HEK293 (cell line): ENCODE results near the gene TSHZ3.

Experiments used
- CTCF ChIA-PET: fragments of 350-600 bp; formaldehyde crosslinking; extraction: SDS; loops from one replicate; lab custom pipeline; 2021; ENCODE audit warnings: antibody characterized with exemption; lab: Yijun Ruan, JAX
- POLR2A ChIA-PET: fragments of 300-600 bp; formaldehyde crosslinking; extraction: SDS; loops from one replicate; lab custom pipeline; 2020; ENCODE audit warnings: antibody characterized with exemption, inconsistent platforms; lab: Yijun Ruan, JAX
- H3K27ac ChIP-seq: fragments of 200-500 bp; sonication (Bioruptor generic); 2 replicates; pipeline ENCODE4 v1.5.1; 2014; ENCODE audit warnings: low read depth, low read length, control low read depth, inconsistent platforms; ENCODE audit errors: extremely low read depth
- H3K36me3 ChIP-seq, 2 experiments: fragments of 200-500 bp in 1 of 2; sonication (Bioruptor generic) in 1 of 2; 1 replicate in 1 of 2; 2 replicates in 1 of 2; pipeline ENCODE4 v1.5.1; 2014 to 2017; ENCODE audit warnings: inconsistent platforms in 2 of 2, low read length in 2 of 2; ENCODE audit not compliant: control insufficient read depth in 2 of 2, insufficient read depth in 1 of 2
- H3K4me1 ChIP-seq: fragments of 200-500 bp; sonication (Bioruptor generic); 2 replicates; pipeline ENCODE4 v1.5.1; 2014; ENCODE audit warnings: mild to moderate bottlenecking, low read length, inconsistent platforms; ENCODE audit not compliant: control insufficient read depth, insufficient read depth
- H3K4me3 ChIP-seq: 2 replicates; pipeline ENCODE4 v1.5.1; 2011; ENCODE audit warnings: low read depth, mild to moderate bottlenecking, control low read depth, low read length, moderate library complexity
- H3K9me3 ChIP-seq: fragments of 200-500 bp; sonication (Bioruptor generic); 2 replicates; pipeline ENCODE4 v1.5.1; 2014; ENCODE audit warnings: low read depth, low read length, inconsistent platforms; ENCODE audit not compliant: control insufficient read depth, insufficient read depth
- BCL11B ChIP-seq: fragments of 450-650 bp; formaldehyde crosslinking; IDR thresholded peaks from 2 replicates; pipeline ENCODE4 v1.5.1; 2016; ENCODE audit warnings: low read depth, missing biosample characterization, missing genetic modification characterization
- ZBTB48 ChIP-seq: fragments of 450-650 bp; formaldehyde crosslinking; IDR thresholded peaks from 2 replicates; pipeline ENCODE4 v1.5.1; 2016; ENCODE audit warnings: missing biosample characterization, missing genetic modification characterization
- ZBTB8A ChIP-seq: fragments of 450-650 bp; formaldehyde crosslinking; IDR thresholded peaks from 2 replicates; pipeline ENCODE4 v1.5.1; 2016; ENCODE audit warnings: missing biosample characterization, missing genetic modification characterization
- ZNF155 ChIP-seq: fragments of 450-650 bp; formaldehyde crosslinking; IDR thresholded peaks from 2 replicates; pipeline ENCODE4 v1.5.1; 2016; ENCODE audit warnings: missing biosample characterization, missing genetic modification characterization
- ZNF19 ChIP-seq: fragments of 450-650 bp; formaldehyde crosslinking; IDR thresholded peaks from 2 replicates; pipeline ENCODE4; 2016; ENCODE audit warnings: missing biosample characterization, missing genetic modification characterization, low read depth
- ZNF248 ChIP-seq: fragments of 450-650 bp; formaldehyde crosslinking; IDR thresholded peaks from 2 replicates; pipeline ENCODE4 v1.5.1; 2017; ENCODE audit warnings: missing biosample characterization, missing genetic modification characterization
- ZNF366 ChIP-seq: fragments of 450-650 bp; formaldehyde crosslinking; conservative IDR thresholded peaks from 2 replicates; pipeline ENCODE4 v1.5.1; 2016; ENCODE audit warnings: missing biosample characterization, missing genetic modification characterization
- ZNF394 ChIP-seq: fragments of 450-650 bp; formaldehyde crosslinking; IDR thresholded peaks from 2 replicates; pipeline ENCODE4 v1.5.1; 2016; ENCODE audit warnings: missing biosample characterization, missing genetic modification characterization, mild to moderate bottlenecking, moderate library complexity, borderline replicate concordance
- ZNF544 ChIP-seq: fragments of 450-650 bp; formaldehyde crosslinking; IDR thresholded peaks from 2 replicates; pipeline ENCODE4 v1.5.0; 2017; ENCODE audit warnings: missing biosample characterization, missing genetic modification characterization
- ZNF623 ChIP-seq: fragments of 450-650 bp; formaldehyde crosslinking; IDR thresholded peaks from 2 replicates; pipeline ENCODE4 v1.5.1; 2016; ENCODE audit warnings: missing biosample characterization, missing genetic modification characterization
- ZNF776 ChIP-seq: fragments of 450-650 bp; formaldehyde crosslinking; IDR thresholded peaks from 2 replicates; pipeline ENCODE4 v1.5.0; 2017; ENCODE audit warnings: missing biosample characterization, missing genetic modification characterization, borderline replicate concordance
- ZNF830 ChIP-seq: fragments of 450-650 bp; IDR thresholded peaks from 2 replicates; pipeline ENCODE4 v1.5.0; 2018; ENCODE audit warnings: missing biosample characterization, missing genetic modification characterization, low read depth, mild to moderate bottlenecking, moderate library complexity
- ZNF843 ChIP-seq: fragments of 450-650 bp; formaldehyde crosslinking; IDR thresholded peaks from 2 replicates; pipeline ENCODE4 v1.5.1; 2016; ENCODE audit warnings: missing biosample characterization, missing genetic modification characterization
- ZSCAN30 ChIP-seq: fragments of 450-650 bp; IDR thresholded peaks from 2 replicates; pipeline ENCODE4 v1.5.1; 2018; ENCODE audit warnings: missing biosample characterization, mild to moderate bottlenecking, missing genetic modification characterization, moderate library complexity
- TF ChIP-seq, protein P1 (sequence below): fragments of 450-650 bp; formaldehyde crosslinking; IDR thresholded peaks from 2 replicates; pipeline ENCODE4 v1.5.1; 2016; ENCODE audit warnings: missing biosample characterization, missing genetic modification characterization
- TF ChIP-seq, protein P2 (sequence below): fragments of 450-650 bp; formaldehyde crosslinking; IDR thresholded peaks from 2 replicates; pipeline ENCODE4 v1.5.1; 2017; ENCODE audit warnings: missing biosample characterization, missing genetic modification characterization
- TF ChIP-seq, protein P3 (sequence below): fragments of 450-650 bp; formaldehyde crosslinking; optimal IDR thresholded peaks from 2 replicates; pipeline ENCODE3; 2016; ENCODE audit warnings: missing biosample characterization, mild to moderate bottlenecking, missing genetic modification characterization

TSHZ3 gene

DNA sequence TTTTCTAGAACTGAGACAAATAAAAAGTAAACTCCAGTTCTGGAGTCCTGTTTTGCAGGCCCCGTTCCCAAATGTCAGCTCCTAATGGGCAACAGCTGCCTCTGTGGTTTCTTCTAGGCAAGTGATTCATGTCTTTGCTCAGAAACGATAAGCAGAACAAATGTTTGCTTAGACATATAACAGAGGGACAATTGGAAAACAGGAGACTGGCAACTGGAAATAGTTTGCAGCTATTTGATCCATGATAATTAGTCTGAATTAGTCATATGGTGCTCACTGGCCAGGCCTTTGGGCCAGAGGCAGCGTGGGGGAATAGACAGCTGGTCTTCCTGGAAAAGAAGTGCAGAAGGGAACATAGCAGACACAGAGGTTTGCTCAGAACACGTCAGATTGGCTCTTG is 29.2 kb upstream of the TSHZ3 start (continued):
- TF ChIP-seq ZBTB8A (tag by site-specific recombination) (peak; percentile 32; the same call in 1 of the 2 replicates), BCL11B (no peak), ZNF776 (tag by site-specific recombination) (no peak), ZSCAN30 (tag by site-specific recombination) (0 out of 2 replicates have a peak, but pooled peaks have one; percentile 28)
- TF ChIP-seq, all 188 proteins: peak for 19

DNA sequence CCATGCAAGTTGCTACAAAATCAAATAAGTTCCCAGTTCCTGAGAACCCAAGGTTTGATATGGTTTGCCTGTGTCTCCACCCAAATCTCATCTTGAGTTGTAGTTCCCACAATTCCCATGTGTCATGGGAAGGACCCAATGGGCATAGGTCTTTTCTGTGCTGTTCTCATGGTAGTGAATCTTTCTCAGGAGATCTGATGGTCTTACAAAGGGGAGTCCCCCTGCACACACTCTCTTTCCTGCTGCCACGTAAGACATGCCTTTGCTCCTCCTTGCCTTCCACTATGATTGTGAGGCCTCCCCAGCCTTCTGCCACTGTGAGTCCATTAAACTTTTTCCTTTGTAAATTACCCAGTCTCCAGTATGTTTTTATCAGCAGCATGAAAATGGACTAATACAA is 28.5 kb upstream of the TSHZ3 start:
- POLR2A ChIA-PET, result no interaction called here
- Histone ChIP-seq H3K36me3 (no peaks in the 10 kb centered on the region), H3K27ac (peak overlapping the region; percentile 61), H3K4me3 (no peak overlapping the region), H3K4me1 (peaks cover 13% of the 10 kb centered on the region), H3K9me3 (no peaks in the 10 kb centered on the region)
- TF ChIP-seq, protein P1, sequence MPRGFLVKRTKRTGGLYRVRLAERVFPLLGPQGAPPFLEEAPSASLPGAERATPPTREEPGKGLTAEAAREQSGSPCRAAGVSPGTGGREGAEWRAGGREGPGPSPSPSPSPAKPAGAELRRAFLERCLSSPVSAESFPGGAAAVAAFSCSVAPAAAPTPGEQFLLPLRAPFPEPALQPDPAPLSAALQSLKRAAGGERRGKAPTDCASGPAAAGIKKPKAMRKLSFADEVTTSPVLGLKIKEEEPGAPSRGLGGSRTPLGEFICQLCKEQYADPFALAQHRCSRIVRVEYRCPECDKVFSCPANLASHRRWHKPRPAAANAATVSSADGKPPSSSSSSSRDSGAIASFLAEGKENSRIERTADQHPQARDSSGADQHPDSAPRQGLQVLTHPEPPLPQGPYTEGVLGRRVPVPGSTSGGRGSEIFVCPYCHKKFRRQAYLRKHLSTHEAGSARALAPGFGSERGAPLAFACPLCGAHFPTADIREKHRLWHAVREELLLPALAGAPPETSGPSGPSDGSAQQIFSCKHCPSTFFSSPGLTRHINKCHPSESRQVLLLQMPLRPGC, result no peak
- TF ChIP-seq ZNF394 (tag by site-specific recombination) (no peak), ZNF623 (tag by site-specific recombination) (no peak), ZNF155 (tag by site-specific recombination) (no peak), ZNF19 (tag by site-specific recombination) (no peak), ZNF248 (tag by site-specific recombination) (no peak), ZNF366 (tag by site-specific recombination) (no peak), ZBTB48 (tag by site-specific recombination) (no peak), ZNF830 (tag by site-specific recombination) (no peak)
- TF ChIP-seq, protein P2, sequence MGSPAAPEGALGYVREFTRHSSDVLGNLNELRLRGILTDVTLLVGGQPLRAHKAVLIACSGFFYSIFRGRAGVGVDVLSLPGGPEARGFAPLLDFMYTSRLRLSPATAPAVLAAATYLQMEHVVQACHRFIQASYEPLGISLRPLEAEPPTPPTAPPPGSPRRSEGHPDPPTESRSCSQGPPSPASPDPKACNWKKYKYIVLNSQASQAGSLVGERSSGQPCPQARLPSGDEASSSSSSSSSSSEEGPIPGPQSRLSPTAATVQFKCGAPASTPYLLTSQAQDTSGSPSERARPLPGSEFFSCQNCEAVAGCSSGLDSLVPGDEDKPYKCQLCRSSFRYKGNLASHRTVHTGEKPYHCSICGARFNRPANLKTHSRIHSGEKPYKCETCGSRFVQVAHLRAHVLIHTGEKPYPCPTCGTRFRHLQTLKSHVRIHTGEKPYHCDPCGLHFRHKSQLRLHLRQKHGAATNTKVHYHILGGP, result no peak
- TF ChIP-seq, protein P3, sequence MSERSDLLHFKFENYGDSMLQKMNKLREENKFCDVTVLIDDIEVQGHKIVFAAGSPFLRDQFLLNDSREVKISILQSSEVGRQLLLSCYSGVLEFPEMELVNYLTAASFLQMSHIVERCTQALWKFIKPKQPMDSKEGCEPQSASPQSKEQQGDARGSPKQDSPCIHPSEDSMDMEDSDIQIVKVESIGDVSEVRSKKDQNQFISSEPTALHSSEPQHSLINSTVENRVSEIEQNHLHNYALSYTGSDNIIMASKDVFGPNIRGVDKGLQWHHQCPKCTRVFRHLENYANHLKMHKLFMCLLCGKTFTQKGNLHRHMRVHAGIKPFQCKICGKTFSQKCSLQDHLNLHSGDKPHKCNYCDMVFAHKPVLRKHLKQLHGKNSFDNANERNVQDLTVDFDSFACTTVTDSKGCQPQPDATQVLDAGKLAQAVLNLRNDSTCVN, result no peak
- CTCF ChIA-PET, result interaction anchor here (1.0 to 1.3 kb wide), 2 partner anchors 8 to 17 kb away, joined by 3 to 4 read pairs; no protein-coding TSS in a partner anchor

DNA sequence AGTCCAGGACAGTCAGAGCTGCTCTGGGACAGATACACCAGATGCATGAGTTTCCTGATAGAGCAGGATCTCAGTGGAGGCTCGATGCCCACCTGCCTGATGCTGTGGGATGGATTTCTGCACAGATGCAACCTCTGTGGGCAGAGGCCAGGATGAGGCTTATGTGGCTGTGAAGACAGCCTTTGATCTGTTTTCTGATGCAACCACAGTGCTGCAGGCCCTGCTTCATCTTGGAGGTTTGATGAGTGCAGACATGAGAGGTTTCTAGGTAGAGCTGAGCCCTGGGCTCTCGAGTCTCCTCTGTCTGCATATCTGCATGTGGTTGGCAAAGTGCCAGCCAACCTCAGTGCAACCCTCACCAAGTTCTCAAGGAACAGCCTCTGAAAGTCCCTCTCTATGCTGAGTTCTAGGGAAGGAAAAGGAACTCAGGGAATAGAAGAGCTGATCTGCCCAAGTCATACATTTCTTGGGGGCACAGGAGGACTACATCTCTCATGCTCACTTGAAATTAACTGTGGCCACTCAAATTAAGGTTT is 23.1 kb upstream of the TSHZ3 start:
- Histone ChIP-seq H3K27ac (no peak overlapping the region), H3K4me1 (peaks cover 8% of the 10 kb centered on the region), H3K36me3 (peaks cover 0 to 4% of the 10 kb centered on the region in 2 experiments; a peak in 1 of 3 replicates), H3K9me3 (no peaks in the 10 kb centered on the region), H3K4me3 (no peak overlapping the region)
- 0 out of 2 replicates have a peak, but pooled peaks have one; percentile 32 for TF ChIP-seq ZNF544
- TF ChIP-seq ZNF843, result no peak
- CTCF ChIA-PET, result interaction anchor here (1.0 to 2.1 kb wide), 4 partner anchors 9 to 588 kb away, joined by 3 to 11 read pairs (median 6); no protein-coding TSS in a partner anchor
- POLR2A ChIA-PET, result no interaction called here
